Activated CD8-positive, alpha-beta memory T cell treated with anti-CD3 and anti-CD28 coated beads, Interleukin-2, amount 50 U/mL, for 48 hours (primary cell): ENCODE results near the gene P3H4.
"Not testable (repeated sequence)": the region's sequence is repeated elsewhere in the genome, so short reads cannot be mapped to it uniquely, and the experiment has no call there.

Experiments used
- DNase-seq: peaks from one replicate; pipeline ENCODE4 v3.0.0-alpha.2; 2020

Gene P3H4

GRCh38 chr17:41792845-41793783 is 18.6 kb downstream of the P3H4 start:
- no peak for DNase-seq

- no peak for DNase-seq
Measured at GRCh38 chr17:41787021-41787418, 24.7 kb downstream of the P3H4 start.

DNA sequence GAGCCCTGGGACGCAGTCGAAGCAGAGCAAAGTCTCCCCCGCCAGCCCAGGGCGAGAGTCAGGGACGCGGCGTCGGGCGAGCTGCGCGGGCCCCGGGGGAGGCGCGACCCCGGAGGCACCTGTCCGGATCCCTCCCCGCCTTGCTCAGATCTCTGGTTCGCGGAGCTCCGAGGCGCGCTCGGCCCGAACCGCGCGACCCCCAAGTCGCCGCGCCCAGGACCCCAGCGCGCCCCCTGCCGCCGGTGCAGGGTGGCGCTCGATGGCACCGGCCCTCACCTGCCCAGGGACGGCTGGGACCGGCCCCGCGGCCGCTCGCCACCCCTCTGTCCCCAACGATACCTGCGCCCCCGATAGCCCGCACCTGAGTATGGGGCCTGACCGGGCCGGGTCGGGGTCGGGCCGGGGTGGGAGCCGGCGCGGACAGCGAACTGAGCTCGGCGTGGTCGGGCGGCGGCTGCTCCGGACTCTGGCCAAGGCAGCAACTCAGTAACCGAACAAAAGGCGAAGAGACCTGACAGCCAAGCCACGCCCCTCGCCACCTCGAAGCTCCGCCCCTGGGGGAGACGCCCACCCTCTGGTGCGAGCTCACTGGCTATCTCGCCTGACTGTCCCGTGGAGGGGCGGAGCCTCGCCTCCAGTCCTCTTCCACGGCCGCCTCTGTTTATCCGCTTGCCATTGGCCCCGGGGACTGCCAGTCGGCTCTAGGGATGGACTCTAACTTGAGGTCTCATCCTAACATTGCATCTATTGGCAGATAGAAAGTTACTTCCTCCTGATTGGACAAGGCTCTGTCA is 25.3 kb downstream of the P3H4 start, which contains the start of gene JUP:
Gene JUP, minus strand, starts transcription at position 485 of the 794 bp plus-strand sequence. CDS start 14,857 bp downstream, outside the sequence.
- peak; percentile 95 for DNase-seq

DNA sequence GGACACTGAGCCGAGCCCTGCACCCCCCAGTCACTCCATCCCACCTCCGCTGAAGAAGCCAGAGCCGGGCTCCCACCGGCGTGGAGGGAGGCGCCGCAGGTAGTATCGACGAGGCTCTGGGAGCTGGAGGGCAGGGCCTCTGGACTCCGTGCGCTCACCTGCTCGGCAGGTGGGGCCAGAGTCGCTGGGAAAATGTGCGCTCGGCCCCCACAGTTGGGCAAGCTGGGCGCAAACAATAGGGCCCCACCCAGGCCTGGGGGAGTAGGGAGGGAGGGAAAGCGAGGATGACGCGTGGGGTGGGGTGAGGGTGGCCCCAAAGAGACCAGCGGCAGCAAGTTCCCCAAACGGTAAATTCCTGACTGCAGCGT is 25.9 kb downstream of the P3H4 start:
- DNase-seq, result no peak

GRCh38 chr17:41785091-41785858 is 26.5 kb downstream of the P3H4 start:
- no peak for DNase-seq

GRCh38 chr17:41784207-41784744 is 27.5 kb downstream of the P3H4 start:
- DNase-seq, result no peak

GRCh38 chr17:41782142-41782541 is 29.6 kb downstream of the P3H4 start:
- no peak for DNase-seq

DNA sequence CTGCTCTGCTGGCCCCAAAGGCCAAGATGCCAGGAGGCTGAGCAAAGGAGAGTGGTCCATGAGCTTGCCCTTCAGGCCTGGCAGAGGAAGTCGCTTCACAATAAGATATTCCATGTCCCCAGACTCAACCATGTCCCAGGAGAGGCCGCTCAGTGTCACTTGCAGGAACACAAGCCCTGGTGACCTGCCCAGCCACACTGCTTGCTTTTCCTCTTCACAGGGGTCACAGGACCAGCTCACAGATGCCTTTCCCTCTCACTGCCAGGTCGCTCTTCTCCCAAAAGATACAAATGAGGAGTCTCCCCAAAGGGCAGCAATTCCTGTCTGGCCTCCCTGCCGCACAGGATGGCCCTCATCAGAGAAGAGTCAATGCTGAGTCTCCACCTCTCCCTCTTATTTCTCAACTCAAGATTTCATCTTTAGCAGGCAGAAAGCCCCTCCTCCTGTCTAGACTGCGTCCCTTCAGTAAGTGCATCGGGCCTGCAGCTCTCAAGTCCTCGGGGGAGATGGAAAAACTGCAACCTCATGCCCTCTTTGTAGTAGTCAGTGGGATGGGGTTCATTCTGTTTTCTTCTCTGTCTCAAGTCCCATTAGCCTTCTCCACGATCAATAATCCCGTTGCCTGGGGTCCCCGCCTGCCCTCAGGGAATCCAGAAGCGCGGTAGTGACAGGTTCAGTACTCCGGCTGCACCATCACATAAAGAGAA is 30.2 kb downstream of the P3H4 start:
- no peak for DNase-seq

DNA sequence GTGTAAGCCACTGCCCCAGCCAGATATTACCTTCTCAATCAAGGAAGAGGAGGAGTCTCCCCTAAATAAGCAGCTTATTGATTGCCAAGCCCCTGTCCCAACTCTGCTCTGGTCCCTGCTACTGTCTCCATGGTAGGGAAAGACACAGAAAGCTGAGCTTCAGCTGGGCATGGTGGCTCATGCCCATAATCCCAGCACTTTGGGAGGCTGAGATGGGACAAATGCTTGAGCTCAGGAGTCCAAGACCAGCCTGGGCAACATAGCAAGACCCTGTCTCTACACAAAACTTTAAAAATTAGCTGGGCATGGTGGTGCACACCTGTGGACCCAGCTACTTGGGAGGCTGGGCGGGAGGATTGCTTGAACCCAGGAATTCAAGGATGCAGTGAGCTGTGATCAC is 31.8 kb downstream of the P3H4 start:
- no peak for DNase-seq

- no peak for DNase-seq
Measured at GRCh38 chr17:41777574-41778188, 34.1 kb downstream of the P3H4 start.

DNA sequence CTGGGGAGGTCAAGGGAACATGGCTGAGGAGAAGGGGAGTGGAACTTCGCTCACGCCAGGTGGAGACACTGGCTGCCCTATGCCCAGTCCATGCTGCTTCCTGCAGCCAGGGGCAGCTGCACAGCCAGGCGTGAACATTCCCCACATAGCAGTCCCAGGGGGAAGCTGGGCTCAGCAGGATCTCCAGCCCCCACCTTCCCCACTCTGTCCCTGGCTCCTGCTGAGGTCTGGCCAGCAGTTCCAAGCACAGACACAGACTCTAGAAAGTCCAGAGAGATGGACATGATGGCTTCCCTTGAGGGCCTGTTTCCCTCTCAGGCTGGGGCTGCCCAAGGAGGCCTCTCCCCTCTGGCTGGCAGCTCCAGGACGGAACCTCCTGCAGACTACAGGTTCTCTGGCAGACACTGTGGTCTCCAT is 34.6 kb downstream of the P3H4 start:
- no peak for DNase-seq

DNA sequence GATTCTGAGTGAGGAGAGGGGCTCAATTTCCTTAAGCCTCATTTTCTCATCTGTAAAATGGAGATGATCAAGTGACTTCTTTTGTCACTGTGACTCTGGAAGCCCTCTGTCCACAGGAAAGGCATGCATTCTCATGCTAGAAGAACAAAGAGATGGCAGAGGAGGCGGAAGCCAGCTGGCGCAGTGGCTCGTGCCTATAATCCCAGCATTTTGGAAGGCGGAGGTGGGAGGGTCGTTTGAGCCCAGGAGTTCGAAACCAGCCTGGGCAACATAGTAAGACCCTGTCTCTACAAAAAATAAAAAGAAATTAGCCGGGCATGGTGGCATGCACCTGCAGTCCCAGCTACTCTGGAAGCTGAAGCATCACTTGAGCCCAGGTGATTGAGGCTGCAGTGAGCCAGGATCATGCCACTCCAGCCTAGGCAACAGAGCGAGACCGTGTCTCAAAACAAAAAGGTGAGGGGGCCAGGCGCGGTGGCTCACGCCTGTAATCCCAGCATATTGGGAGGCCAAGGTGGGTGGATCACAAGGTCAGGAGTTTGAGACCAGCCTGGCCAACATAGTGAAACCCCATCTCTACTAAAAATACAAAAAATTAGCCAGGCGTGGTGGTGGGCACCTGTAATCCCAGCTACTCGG is 35.4 kb downstream of the P3H4 start:
- DNase-seq, result not testable (repeated sequence)

GRCh38 chr17:41775394-41776226 is 36.1 kb downstream of the P3H4 start:
- DNase-seq, result no peak

GRCh38 chr17:41773731-41774193 is 38.0 kb downstream of the P3H4 start:
- no peak for DNase-seq

DNA sequence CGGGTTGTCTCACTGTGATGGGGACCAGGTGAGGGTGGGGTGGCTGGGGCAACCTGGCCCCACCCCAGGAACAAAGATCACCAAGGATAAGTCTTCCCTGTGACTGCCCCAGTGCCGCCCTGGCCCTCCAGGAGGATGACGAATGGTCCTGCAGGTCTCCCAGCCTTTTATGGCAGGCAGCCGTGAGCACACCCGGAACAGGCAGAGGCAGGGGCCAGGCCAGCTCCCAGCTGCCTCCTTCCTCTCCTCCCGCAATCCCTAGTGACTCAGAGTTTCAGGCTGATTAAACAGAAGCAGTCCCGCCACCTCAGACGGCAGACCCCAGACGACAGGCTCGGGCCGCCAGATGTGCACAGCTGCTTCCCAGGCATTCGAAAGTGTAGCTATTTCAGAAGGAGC is 38.6 kb downstream of the P3H4 start:
- no peak for DNase-seq

DNA sequence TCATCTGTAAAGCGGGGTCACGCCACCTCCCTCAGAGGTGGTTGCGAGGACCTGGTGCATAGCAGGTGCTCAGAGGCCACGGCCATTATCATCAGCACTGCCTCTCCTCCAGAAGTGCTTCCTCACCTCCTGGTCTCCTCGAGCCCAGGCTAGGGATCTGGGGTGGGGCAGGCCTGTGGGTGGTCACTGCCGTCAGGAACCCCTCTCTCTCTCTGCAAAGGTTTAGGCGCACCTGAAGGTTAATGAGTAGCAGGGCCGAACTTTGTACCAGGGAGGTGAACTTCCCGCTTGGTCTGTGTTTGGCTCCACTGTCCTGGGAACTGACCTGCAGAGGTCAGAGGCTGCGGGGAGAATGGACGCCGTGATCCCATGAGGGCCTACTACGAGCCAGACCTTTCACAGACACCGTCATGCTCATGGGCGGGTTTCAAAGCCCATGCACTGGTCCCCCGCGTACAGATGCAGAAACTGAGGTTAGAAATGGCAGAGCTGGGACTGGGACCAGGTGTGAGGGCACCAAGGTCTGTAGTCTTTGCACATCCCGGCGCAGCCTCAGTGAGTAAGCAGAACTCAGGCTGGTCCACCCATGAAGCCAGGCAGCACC is 39.1 kb downstream of the P3H4 start:
- no peak for DNase-seq

DNA sequence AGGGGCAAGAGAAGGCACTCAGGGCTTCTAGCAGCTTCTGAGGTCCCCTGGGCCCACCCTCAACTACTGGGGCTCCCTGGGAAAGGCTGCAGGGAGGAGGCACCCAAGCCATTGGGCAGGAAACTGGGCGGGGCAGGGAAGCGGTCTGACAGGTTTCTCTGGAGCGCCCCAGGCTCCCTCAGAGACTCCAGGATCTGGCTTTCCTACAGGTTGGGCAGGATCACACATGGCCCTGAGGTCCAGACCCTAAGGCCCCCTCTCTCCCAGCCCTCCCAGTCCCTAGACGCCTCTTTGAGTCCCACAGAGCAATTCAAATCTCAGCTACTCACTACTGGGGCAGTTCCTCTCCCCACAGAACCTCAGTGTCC is 39.5 kb downstream of the P3H4 start:
- DNase-seq, result no peak

DNA sequence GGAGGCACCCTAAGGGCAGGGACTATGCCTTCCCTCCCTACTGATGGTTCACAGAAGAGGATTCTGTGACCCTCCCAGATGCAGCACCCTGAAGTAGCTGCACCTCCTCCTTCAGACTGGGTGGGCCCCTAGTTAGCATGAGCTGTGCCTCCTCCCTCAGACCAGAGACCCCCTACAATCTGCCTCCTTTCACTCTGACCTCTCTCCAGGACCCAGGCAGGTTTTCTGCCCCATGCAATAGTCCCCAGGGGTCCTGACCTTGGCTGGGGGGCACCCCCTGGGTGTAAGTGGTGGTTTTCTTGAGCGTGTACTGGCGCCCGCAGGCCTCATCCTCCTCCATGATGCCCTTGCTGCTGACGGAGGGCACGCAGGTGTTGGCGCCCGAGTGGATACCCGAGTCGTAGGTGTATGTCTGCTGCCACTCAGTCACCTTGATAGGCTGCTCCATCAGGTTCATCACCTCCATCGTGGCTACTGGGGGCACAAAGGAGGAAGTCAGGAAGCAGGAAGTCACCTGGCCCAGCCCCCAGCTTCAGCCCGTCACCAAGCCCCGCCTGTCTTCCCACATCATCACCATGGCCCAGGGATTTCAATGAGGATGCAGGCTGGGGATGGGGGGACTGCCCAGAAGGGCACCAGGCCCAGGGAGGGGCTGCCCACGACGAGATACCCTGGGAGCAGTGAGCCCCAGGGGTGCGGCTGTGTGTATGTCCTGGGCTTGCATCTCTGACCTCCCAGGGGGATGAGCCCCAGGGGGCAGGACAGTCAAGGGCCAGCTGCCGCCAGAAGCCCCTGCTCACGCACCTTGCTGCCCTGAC is 40.2 kb downstream of the P3H4 start:
- no peak for DNase-seq

GRCh38 chr17:41769985-41770384 is 41.8 kb downstream of the P3H4 start:
- DNase-seq, result no peak
